Effector memory CD4-positive, alpha-beta T cell (primary cell): Measurements from ENCODE around the gene B4GALNT4.
A peak's percentile ranks its signal among the peaks of the same experiment; 100 is the strongest.

Experiments used
- DNase-seq, 3 donors: peaks; one replicate each; pipeline ENCODE4 v3.0.0-alpha.2; 2020
- H3K27ac ChIP-seq: 2 replicates; pipeline ENCODE4 v1.7.0; 2013; ENCODE audit warnings: mild to moderate bottlenecking, low read length, moderate library complexity; ENCODE audit not compliant: insufficient read depth, poor library complexity, severe bottlenecking
- H3K27me3 ChIP-seq: replicated peaks from 2 replicates; pipeline ENCODE4 v1.7.0; 2013; ENCODE audit warnings: mild to moderate bottlenecking, low read length; ENCODE audit not compliant: insufficient read depth, control insufficient read depth, poor library complexity, severe bottlenecking
- H3K36me3 ChIP-seq: 2 replicates; pipeline ENCODE4 v1.7.0; 2013; ENCODE audit warnings: mild to moderate bottlenecking, low read length, moderate library complexity; ENCODE audit not compliant: control insufficient read depth, insufficient read depth
- H3K4me1 ChIP-seq: 2 replicates; pipeline ENCODE4 v1.7.0; 2013; ENCODE audit warnings: low read length, mild to moderate bottlenecking; ENCODE audit not compliant: control insufficient read depth, insufficient read depth, poor library complexity, severe bottlenecking
- H3K4me3 ChIP-seq: 2 replicates; pipeline ENCODE4 v1.7.0; 2013; ENCODE audit warnings: low read length, low read depth, mild to moderate bottlenecking; ENCODE audit not compliant: insufficient read depth, poor library complexity, severe bottlenecking
- H3K9me3 ChIP-seq: 2 replicates; pipeline ENCODE4 v1.7.0; 2013; ENCODE audit warnings: mild to moderate bottlenecking, low read length, moderate library complexity; ENCODE audit not compliant: control insufficient read depth

B4GALNT4 gene

DNA sequence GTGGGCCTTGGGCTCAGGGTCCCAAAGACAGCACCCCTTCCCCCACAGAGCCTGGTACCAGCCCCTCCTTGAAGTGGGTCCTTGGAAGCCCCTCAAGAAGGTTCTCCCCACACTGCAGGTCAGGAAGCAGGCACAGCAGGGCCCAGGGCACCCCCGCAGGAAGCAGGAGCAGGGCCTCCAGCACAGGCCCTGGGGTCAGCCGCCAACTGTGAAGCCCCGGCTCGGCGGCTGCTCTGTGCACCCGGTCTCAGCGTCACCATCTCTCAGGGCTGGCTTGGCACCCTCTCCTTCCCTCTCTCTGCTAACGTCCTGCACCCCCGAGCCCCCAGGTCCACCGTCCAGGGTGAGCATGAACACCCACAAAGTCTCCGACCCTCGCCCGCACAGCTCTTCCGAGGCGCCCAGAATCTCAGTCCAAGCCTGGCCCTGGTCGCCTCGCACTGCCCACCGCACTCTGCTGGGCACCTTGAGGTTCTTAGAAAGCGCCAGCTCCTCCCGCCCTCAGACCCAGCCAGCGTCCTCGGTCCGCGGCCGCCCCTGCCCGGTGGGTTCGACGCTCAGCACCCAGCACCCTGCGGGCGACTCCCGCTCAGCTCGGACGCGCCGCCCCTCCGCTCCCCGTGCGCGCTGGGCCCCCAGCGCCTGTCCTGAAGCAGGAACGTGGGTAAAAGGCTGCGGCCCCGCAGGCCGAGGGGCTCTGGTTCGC, 46.9 kb downstream of the B4GALNT4 start:
- Histone ChIP-seq H3K4me3 (peak overlapping the region; percentile 69), H3K27me3 (no peaks in the 10 kb centered on the region), H3K27ac (peak overlapping the region; percentile 78), H3K36me3 (no peaks in the 10 kb centered on the region), H3K9me3 (no peaks in the 10 kb centered on the region), H3K4me1 (peaks cover 27% of the 10 kb centered on the region)
- no peak for DNase-seq

DNA sequence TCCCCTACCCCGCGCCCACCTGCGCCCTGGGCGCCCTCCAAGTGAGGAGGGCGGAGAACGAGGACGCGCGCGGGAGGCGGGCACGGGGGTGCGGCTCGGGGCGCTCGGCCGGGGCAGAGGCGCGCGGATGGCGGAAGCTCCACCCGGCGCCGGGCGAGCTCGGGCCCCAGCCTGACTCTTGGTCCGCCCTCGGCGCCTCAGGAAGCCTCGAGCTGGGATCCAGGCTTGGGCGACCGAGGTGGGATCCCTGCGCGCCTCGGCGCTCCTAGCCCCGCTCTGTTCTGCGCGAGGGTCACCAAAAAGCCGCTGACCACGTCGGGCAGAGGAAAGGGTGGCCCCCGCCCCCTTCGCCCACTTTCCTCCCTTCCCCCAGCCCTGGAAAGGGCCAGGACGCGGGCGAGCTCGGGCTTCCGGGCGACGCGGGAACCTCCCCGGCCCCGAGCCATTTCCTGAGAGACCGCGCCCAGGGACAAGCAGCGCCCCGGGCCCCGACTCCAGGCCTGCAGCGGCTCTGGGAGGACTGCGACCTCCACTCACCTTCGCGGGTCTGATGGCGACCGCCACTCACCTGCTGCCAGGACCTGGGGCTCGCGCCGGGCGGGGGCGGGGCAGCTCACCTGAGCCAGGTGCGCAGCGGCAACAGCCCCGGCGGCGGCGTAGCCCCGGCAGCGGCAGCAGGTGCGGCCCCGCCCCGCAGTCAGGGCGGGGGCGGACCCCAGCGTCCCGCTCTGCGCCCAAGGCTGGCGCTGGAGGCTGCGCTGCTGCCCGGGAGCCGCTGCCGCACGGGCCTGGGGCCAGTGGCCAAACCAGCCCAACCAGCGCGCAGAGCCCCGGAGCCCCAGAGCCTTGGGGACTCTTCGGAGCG, 47.7 kb downstream of the B4GALNT4 start:
- Histone ChIP-seq H3K36me3 (no peaks in the 10 kb centered on the region), H3K4me1 (peaks cover 27% of the 10 kb centered on the region), H3K4me3 (peak overlapping the region; percentile 69), H3K27ac (peak overlapping the region; percentile 78), H3K27me3 (no peaks in the 10 kb centered on the region), H3K9me3 (no peaks in the 10 kb centered on the region)
- DNase-seq: peak in 1 of 3 donors; percentile 19

GRCh38 chr11:417652-418342, 48.5 kb downstream of the B4GALNT4 start:
- no peaks in the 10 kb centered on the region for H3K9me3 ChIP-seq
- DNase-seq: no peak
- peaks cover 24% of the 10 kb centered on the region for H3K4me1 ChIP-seq
- peak overlapping the region; percentile 78 for H3K27ac ChIP-seq
- no peak overlapping the region for H3K4me3 ChIP-seq
- H3K27me3 ChIP-seq: no peaks in the 10 kb centered on the region
- H3K36me3 ChIP-seq: no peaks in the 10 kb centered on the region

DNA sequence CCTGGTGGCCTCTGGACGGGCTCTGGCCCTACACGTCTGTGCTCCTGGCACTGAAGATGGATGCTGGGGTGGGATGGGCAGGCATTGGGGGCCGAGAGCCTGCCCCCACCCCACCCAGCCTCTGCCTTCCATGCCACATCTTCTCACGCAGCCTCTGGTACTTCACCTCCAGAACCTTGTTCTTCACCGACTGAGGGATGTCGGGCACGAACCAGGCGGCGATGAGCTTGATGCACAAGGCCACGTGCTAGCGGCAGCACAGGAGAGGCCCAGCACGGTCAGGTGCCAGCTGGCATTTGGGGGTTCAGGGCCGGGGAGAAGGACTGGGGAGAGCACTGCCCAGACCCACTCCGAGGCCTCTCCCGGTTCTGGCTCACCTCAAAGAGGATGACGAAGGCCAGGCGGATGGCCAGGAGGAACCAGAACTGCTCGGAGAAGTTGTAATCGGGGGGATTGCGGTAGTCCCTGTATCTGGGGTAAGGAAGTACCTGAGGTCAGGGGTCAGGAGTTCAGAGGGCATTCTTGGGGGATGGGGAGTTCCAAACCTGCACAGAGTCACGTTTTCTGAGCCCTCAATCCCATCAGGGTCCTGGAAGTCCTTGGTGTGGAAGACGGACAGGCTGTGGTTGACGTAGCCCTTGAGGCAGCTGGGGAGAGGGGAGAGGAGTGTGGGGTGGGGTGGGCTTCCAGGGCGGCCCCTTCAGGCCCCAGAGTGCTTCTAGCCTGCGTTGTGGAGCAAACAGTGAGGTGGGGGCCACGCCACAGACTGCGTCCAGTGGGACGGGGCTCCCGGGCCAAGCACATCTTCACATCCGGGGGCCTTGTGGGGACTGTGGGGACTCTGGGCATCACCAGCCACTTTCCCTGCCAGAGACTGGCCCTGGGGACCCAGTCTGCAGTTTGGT, 49.3 kb downstream of the B4GALNT4 start:
- Histone ChIP-seq H3K36me3 (no peaks in the 10 kb centered on the region), H3K4me1 (peaks cover 18% of the 10 kb centered on the region), H3K27ac (no peak overlapping the region), H3K4me3 (no peak overlapping the region), H3K27me3 (no peaks in the 10 kb centered on the region), H3K9me3 (no peaks in the 10 kb centered on the region)
- DNase-seq: no peak

DNA sequence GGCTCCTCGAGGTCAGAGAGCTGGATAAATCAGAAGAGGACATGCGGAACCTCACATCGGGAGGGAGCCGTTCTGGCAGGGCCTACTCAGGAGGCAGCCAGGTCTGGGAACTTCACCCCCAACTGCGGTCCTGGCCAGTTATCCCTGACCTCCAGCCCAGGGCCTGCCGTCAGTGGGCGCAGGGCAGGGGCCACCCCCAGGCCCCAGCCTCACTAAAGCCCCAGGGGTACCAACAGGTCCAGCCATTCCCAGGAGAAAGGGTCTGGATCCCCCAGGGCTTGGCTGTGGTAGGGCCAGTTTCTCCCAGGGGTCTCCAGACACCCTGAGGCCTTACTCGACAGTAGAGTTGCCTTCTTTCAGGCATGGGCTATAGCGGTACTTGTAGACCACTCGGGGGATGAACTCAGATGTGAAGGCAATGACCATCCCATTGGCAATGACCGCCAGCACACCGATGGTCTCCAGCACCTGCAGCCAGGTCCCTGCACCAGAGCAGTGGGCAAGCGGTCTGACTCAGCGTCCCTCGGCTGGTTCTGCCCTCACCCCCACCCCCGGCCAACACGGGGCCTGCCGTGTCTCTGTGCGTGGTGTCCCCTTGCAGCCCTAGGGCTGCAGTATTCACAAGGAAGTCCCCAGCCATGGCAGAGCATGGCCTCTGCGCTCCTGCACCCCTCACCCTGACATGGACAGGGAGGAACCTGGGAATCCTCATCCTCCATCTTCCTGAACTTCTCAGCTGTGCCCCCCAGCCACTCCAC, 50.1 kb downstream of the B4GALNT4 start:
- Histone ChIP-seq H3K27me3 (no peaks in the 10 kb centered on the region), H3K4me1 (peaks cover 18% of the 10 kb centered on the region), H3K36me3 (no peaks in the 10 kb centered on the region), H3K9me3 (no peaks in the 10 kb centered on the region), H3K27ac (no peak overlapping the region), H3K4me3 (no peak overlapping the region)
- no peak for DNase-seq

- no peak for DNase-seq
- Histone ChIP-seq H3K4me3 (no peak overlapping the region), H3K36me3 (no peaks in the 10 kb centered on the region), H3K4me1 (peaks cover 15% of the 10 kb centered on the region), H3K27ac (no peak overlapping the region), H3K9me3 (no peaks in the 10 kb centered on the region), H3K27me3 (no peaks in the 10 kb centered on the region)
Observed at GRCh38 chr11:420054-420910, 51.0 kb downstream of the B4GALNT4 start.

- H3K36me3 ChIP-seq: no peaks in the 10 kb centered on the region
- H3K4me1 ChIP-seq: peaks cover 9% of the 10 kb centered on the region
- no peak overlapping the region for H3K4me3 ChIP-seq
- no peak for DNase-seq
- no peaks in the 10 kb centered on the region for H3K9me3 ChIP-seq
- no peaks in the 10 kb centered on the region for H3K27me3 ChIP-seq
- H3K27ac ChIP-seq: no peak overlapping the region
Observed at GRCh38 chr11:420911-421321, 51.6 kb downstream of the B4GALNT4 start.

- DNase-seq: no peak
Observed at GRCh38 chr11:422249-422656, 53.0 kb downstream of the B4GALNT4 start.

More at GRCh38 chr11:422249-422656, 53.0 kb downstream of the B4GALNT4 start:
- H3K36me3 ChIP-seq: peaks cover 3% of the 10 kb centered on the region
- peaks cover 4% of the 10 kb centered on the region for H3K4me1 ChIP-seq
- no peak overlapping the region for H3K4me3 ChIP-seq
- H3K9me3 ChIP-seq: no peaks in the 10 kb centered on the region
- no peak overlapping the region for H3K27ac ChIP-seq
- no peaks in the 10 kb centered on the region for H3K27me3 ChIP-seq
